HEK293 (cell line): ENCODE data around the gene TMEM63B.

ENCODE experiments used
- CTCF ChIA-PET: fragments of 350-600 bp; formaldehyde crosslinking; extraction: SDS; loops from one replicate; lab custom pipeline; 2021; ENCODE audit warnings: antibody characterized with exemption; lab: Yijun Ruan, JAX
- POLR2A ChIA-PET: fragments of 300-600 bp; formaldehyde crosslinking; extraction: SDS; loops from one replicate; lab custom pipeline; 2020; ENCODE audit warnings: antibody characterized with exemption, inconsistent platforms; lab: Yijun Ruan, JAX
- H3K27ac ChIP-seq: fragments of 200-500 bp; sonication (Bioruptor generic); 2 replicates; pipeline ENCODE4 v1.5.1; 2014; ENCODE audit warnings: low read depth, low read length, control low read depth, inconsistent platforms; ENCODE audit errors: extremely low read depth
- H3K36me3 ChIP-seq, 2 experiments: fragments of 200-500 bp in 1 of 2; sonication (Bioruptor generic) in 1 of 2; 1 replicate in 1 of 2; 2 replicates in 1 of 2; pipeline ENCODE4 v1.5.1; 2014 to 2017; ENCODE audit warnings: inconsistent platforms in 2 of 2, low read length in 2 of 2; ENCODE audit not compliant: control insufficient read depth in 2 of 2, insufficient read depth in 1 of 2
- H3K4me1 ChIP-seq: fragments of 200-500 bp; sonication (Bioruptor generic); 2 replicates; pipeline ENCODE4 v1.5.1; 2014; ENCODE audit warnings: mild to moderate bottlenecking, low read length, inconsistent platforms; ENCODE audit not compliant: control insufficient read depth, insufficient read depth
- H3K4me3 ChIP-seq: 2 replicates; pipeline ENCODE4 v1.5.1; 2011; ENCODE audit warnings: low read depth, mild to moderate bottlenecking, control low read depth, low read length, moderate library complexity
- H3K9me3 ChIP-seq: fragments of 200-500 bp; sonication (Bioruptor generic); 2 replicates; pipeline ENCODE4 v1.5.1; 2014; ENCODE audit warnings: low read depth, low read length, inconsistent platforms; ENCODE audit not compliant: control insufficient read depth, insufficient read depth
- BCL11A ChIP-seq: fragments of 450-650 bp; formaldehyde crosslinking; IDR thresholded peaks from 2 replicates; pipeline ENCODE4 v1.5.1; 2016; ENCODE audit warnings: low read depth, missing biosample characterization, missing genetic modification characterization
- BCL11B ChIP-seq: fragments of 450-650 bp; formaldehyde crosslinking; IDR thresholded peaks from 2 replicates; pipeline ENCODE4 v1.5.1; 2016; ENCODE audit warnings: low read depth, missing biosample characterization, missing genetic modification characterization
- CTCF ChIP-seq: fragments of 450-650 bp; formaldehyde crosslinking; IDR thresholded peaks from 2 replicates; pipeline ENCODE4 v1.5.1; 2016; ENCODE audit warnings: missing biosample characterization, missing genetic modification characterization
- GLIS2 ChIP-seq: fragments of 450-650 bp; formaldehyde crosslinking; IDR thresholded peaks from 2 replicates; pipeline ENCODE4 v1.5.1; 2016; ENCODE audit warnings: missing biosample characterization, missing genetic modification characterization
- MYNN ChIP-seq: fragments of 450-650 bp; formaldehyde crosslinking; IDR thresholded peaks from 2 replicates; pipeline ENCODE4 v1.5.1; 2016; ENCODE audit warnings: missing biosample characterization, missing genetic modification characterization, borderline replicate concordance
- PRDM1 ChIP-seq: fragments of 450-650 bp; formaldehyde crosslinking; IDR thresholded peaks from 2 replicates; pipeline ENCODE4; 2016; ENCODE audit warnings: missing biosample characterization, missing genetic modification characterization
- SCRT1 ChIP-seq: fragments of 450-650 bp; formaldehyde crosslinking; IDR thresholded peaks from 2 replicates; pipeline ENCODE4 v1.5.1; 2016; ENCODE audit warnings: missing biosample characterization, missing genetic modification characterization, borderline replicate concordance
- SP7 ChIP-seq: fragments of 450-650 bp; formaldehyde crosslinking; IDR thresholded peaks from 2 replicates; pipeline ENCODE4 v1.5.1; 2016; ENCODE audit warnings: missing biosample characterization, missing genetic modification characterization
- ZBTB17 ChIP-seq: fragments of 450-650 bp; formaldehyde crosslinking; IDR thresholded peaks from 2 replicates; pipeline ENCODE4 v1.5.1; 2016; ENCODE audit warnings: missing biosample characterization, missing genetic modification characterization
- ZBTB8A ChIP-seq: fragments of 450-650 bp; formaldehyde crosslinking; IDR thresholded peaks from 2 replicates; pipeline ENCODE4 v1.5.1; 2016; ENCODE audit warnings: missing biosample characterization, missing genetic modification characterization
- ZEB2 ChIP-seq: fragments of 450-650 bp; formaldehyde crosslinking; IDR thresholded peaks from 2 replicates; pipeline ENCODE4 v1.5.1; 2016; ENCODE audit warnings: missing biosample characterization, missing genetic modification characterization
- ZFP3 ChIP-seq: fragments of 450-650 bp; formaldehyde crosslinking; IDR thresholded peaks from 2 replicates; pipeline ENCODE4 v1.5.1; 2016; ENCODE audit warnings: low read depth, missing biosample characterization, missing genetic modification characterization
- ZNF10 ChIP-seq: fragments of 450-650 bp; formaldehyde crosslinking; IDR thresholded peaks from 2 replicates; pipeline ENCODE4 v1.5.1; 2017; ENCODE audit warnings: missing biosample characterization, missing genetic modification characterization
- ZNF121 ChIP-seq: fragments of 450-650 bp; formaldehyde crosslinking; IDR thresholded peaks from 2 replicates; pipeline ENCODE4 v1.5.1; 2016; ENCODE audit warnings: missing biosample characterization, missing genetic modification characterization
- ZNF184 ChIP-seq: fragments of 450-650 bp; IDR thresholded peaks from 2 replicates; pipeline ENCODE4 v1.5.1; 2018; ENCODE audit warnings: missing biosample characterization, mild to moderate bottlenecking, missing genetic modification characterization
- ZNF211 ChIP-seq: fragments of 450-650 bp; formaldehyde crosslinking; IDR thresholded peaks from 2 replicates; pipeline ENCODE4 v1.5.1; 2016; ENCODE audit warnings: low read depth, missing biosample characterization, missing genetic modification characterization
- ZNF24 ChIP-seq: fragments of 450-650 bp; formaldehyde crosslinking; IDR thresholded peaks from 2 replicates; pipeline ENCODE4 v1.5.1; 2016; ENCODE audit warnings: missing biosample characterization, missing genetic modification characterization
- ZNF292 ChIP-seq: fragments of 450-650 bp; formaldehyde crosslinking; IDR thresholded peaks from 2 replicates; pipeline ENCODE4 v1.5.1; 2016; ENCODE audit warnings: low read depth, missing biosample characterization, missing genetic modification characterization, borderline replicate concordance
- ZNF449 ChIP-seq: fragments of 450-650 bp; formaldehyde crosslinking; IDR thresholded peaks from 2 replicates; pipeline ENCODE4 v1.5.1; 2017; ENCODE audit warnings: missing biosample characterization, mild to moderate bottlenecking, missing genetic modification characterization, moderate library complexity
- ZNF521 ChIP-seq: fragments of 450-650 bp; formaldehyde crosslinking; IDR thresholded peaks from 2 replicates; pipeline ENCODE4 v1.5.1; 2017; ENCODE audit warnings: missing biosample characterization, mild to moderate bottlenecking, missing genetic modification characterization
- ZNF561 ChIP-seq: fragments of 450-650 bp; IDR thresholded peaks from 2 replicates; pipeline ENCODE4 v1.5.1; 2018; ENCODE audit warnings: missing biosample characterization, missing genetic modification characterization, borderline replicate concordance
- ZNF571 ChIP-seq: fragments of 450-650 bp; formaldehyde crosslinking; IDR thresholded peaks from 2 replicates; pipeline ENCODE4 v1.5.0; 2017; ENCODE audit warnings: missing biosample characterization, missing genetic modification characterization
- ZNF623 ChIP-seq: fragments of 450-650 bp; formaldehyde crosslinking; IDR thresholded peaks from 2 replicates; pipeline ENCODE4 v1.5.1; 2016; ENCODE audit warnings: missing biosample characterization, missing genetic modification characterization
- ZNF626 ChIP-seq: fragments of 450-650 bp; sonication (Bioruptor Pico); formaldehyde crosslinking; IDR thresholded peaks from 2 replicates; pipeline ENCODE4 v1.5.1; 2018; ENCODE audit warnings: missing biosample characterization, missing genetic modification characterization, inconsistent platforms
- ZSCAN5A ChIP-seq: fragments of 450-650 bp; formaldehyde crosslinking; IDR thresholded peaks from 2 replicates; pipeline ENCODE4 v1.5.1; 2016; ENCODE audit warnings: missing biosample characterization, missing genetic modification characterization

Gene TMEM63B

GRCh38 chr6:44152109-44152461, 24.7 kb downstream of the TMEM63B start:
- Histone ChIP-seq H3K4me3 (no peak overlapping the region), H3K4me1 (no peaks in the 10 kb centered on the region), H3K9me3 (no peaks in the 10 kb centered on the region), H3K36me3 (peaks cover 0 to 46% of the 10 kb centered on the region in 2 experiments; a peak in 1 of 3 replicates), H3K27ac (no peak overlapping the region)
- POLR2A ChIA-PET = no interaction called here
- CTCF ChIA-PET = interaction anchor here (1.2 to 4.4 kb wide), 7 partner anchors 10 to 105 kb away, joined by 3 to 29 read pairs (median 13); partner anchors contain the start of gene SLC35B2
- no peak for TF ChIP-seq ZBTB8A (tag by site-specific recombination)
- no peak for TF ChIP-seq ZNF211 (tag by site-specific recombination)
- no peak for TF ChIP-seq ZNF561 (tag by site-specific recombination)
- TF ChIP-seq ZEB2 (tag by site-specific recombination) = 0 out of 2 replicates have a peak, but pooled peaks have one; percentile 2
- TF ChIP-seq ZNF24 (tag by site-specific recombination) = no peak

- no peak overlapping the region for H3K4me3 ChIP-seq
- TF ChIP-seq ZNF184 (tag by site-specific recombination) = no peak
- TF ChIP-seq SP7 (tag by site-specific recombination) = no peak
- no peak for TF ChIP-seq ZNF292
- TF ChIP-seq ZNF626 (tag by site-specific recombination) = no peak
- no peak for TF ChIP-seq MYNN
- TF ChIP-seq ZNF521 (tag by site-specific recombination) = no peak
- TF ChIP-seq ZSCAN5A = no peak
- no peak for TF ChIP-seq ZNF10 (tag by site-specific recombination)
- TF ChIP-seq SCRT1 (tag by site-specific recombination) = no peak
- no peak for TF ChIP-seq CTCF (tag by site-specific recombination)
- TF ChIP-seq BCL11B = no peak
- no peak for TF ChIP-seq ZNF121 (tag by site-specific recombination)
- no peak for TF ChIP-seq PRDM1
- TF ChIP-seq BCL11A (tag by site-specific recombination) = no peak
- TF ChIP-seq GLIS2 = no peak
- TF ChIP-seq ZNF623 (tag by site-specific recombination) = no peak
- no peak for TF ChIP-seq ZNF449 (tag by site-specific recombination)
- no peak for TF ChIP-seq ZBTB17 (tag by site-specific recombination)
- no peak for TF ChIP-seq ZFP3 (tag by site-specific recombination)
- no peak for TF ChIP-seq ZNF571
- TF ChIP-seq, all 188 proteins: peak for 0
- H3K27ac ChIP-seq = no peak overlapping the region
- H3K4me1 ChIP-seq = no peaks in the 10 kb centered on the region
- no peaks in the 10 kb centered on the region for H3K9me3 ChIP-seq
- peaks cover 0 to 41% of the 10 kb centered on the region in 2 experiments; a peak in 1 of 3 replicates for H3K36me3 ChIP-seq
- ChIA-PET CTCF (interaction anchor here (0.5 to 3.4 kb wide), 11 partner anchors 9 to 252 kb away, joined by 3 to 16 read pairs (median 4); partner anchors contain the start of gene SLC35B2), POLR2A (no interaction called here)
These were observed 25.2 kb downstream of the TMEM63B start for GRCh38 chr6:44152533-44152932.
